K562 (cell line): ENCODE measurements around the gene SNTG2. TPM values are rescaled to one million over a fixed set of nuclear protein-coding genes. Genes with fewer than 3 reads are reported as not detected.

Source experiments
- ATAC-seq: fragments of 200-7000 bp; cut with Tn5 transposase; 3 replicates; pipeline ENCODE4 v1.9.1; 2020; ENCODE audit warnings: moderate library complexity
- BruUV-seq: library from RNA; stranded (reverse); fragments of 400-500 nt; replicated peaks from 2 replicates; lab custom pipeline; 2021; lab: Mats Ljungman, UMichigan
- CTCF ChIA-PET: fragments of 300-600 bp; formaldehyde crosslinking; extraction: SDS; loops from one replicate; lab custom pipeline; 2021; ENCODE audit warnings: low intra/inter-chr PET ratio; lab: Yijun Ruan, JAX
- POLR2A ChIA-PET: fragments of 300-600, 350-650 bp; sonication (Branson Sonifier 250); formaldehyde crosslinking; extraction: SDS; loops from one replicate; lab custom pipeline; 2021; ENCODE audit warnings: antibody characterized with exemption, inconsistent platforms; lab: Yijun Ruan, JAX
- DNase-seq, 4 experiments: peaks; one replicate each; pipeline versions ENCODE4 v3.0.0 to v3.0.0-alpha.2; 2011 to 2018; ENCODE audit warnings: low spot score in 3 of 4, mixed read lengths in 3 of 4; ENCODE audit errors: extremely low read depth in 1 of 4
- FAIRE-seq: peaks from 2 replicates; lab custom pipeline; 2011; peaks lifted over from hg19 to GRCh38; lab: Jason Lieb, UNC
- H2AFZ ChIP-seq: 2 replicates; pipeline ENCODE4 v1.6.0; 2011; ENCODE audit warnings: low read depth, low read length, control low read depth, inconsistent platforms
- H3K27ac ChIP-seq: fragments of 200-600 bp; 3 replicates; pipeline ENCODE4 v1.8.0; 2011; ENCODE audit warnings: low read depth, mild to moderate bottlenecking, control low read depth, inconsistent platforms, low read length, moderate library complexity, mixed read lengths; ENCODE audit errors: extremely low read depth
- H3K27me3 ChIP-seq, 2 experiments: fragments of 300-600 bp in 1 of 2; 2 replicates in 1 of 2; 3 replicates in 1 of 2; pipeline versions ENCODE4 v1.6.0 to v1.8.0; 2011; ENCODE audit warnings: inconsistent platforms in 2 of 2, low read length in 2 of 2, mild to moderate bottlenecking in 1 of 2, mixed read lengths in 1 of 2, moderate library complexity in 1 of 2; ENCODE audit not compliant: control insufficient read depth in 2 of 2, insufficient read depth in 2 of 2
- H3K36me3 ChIP-seq: fragments of 300-600 bp; 3 replicates; pipeline ENCODE4 v1.8.0; 2011; ENCODE audit warnings: mild to moderate bottlenecking, low read length, inconsistent platforms; ENCODE audit not compliant: control insufficient read depth, insufficient read depth
- H3K4me1 ChIP-seq, 2 experiments: fragments of 200-600 bp in 1 of 2; replicated peaks in 1 of 2; 2 replicates in 1 of 2; 3 replicates in 1 of 2; pipeline versions ENCODE4 v1.5.1 to v1.8.0; 2011; ENCODE audit warnings: inconsistent platforms in 2 of 2, low read length in 2 of 2, mild to moderate bottlenecking in 1 of 2, mixed read lengths in 1 of 2, moderate library complexity in 1 of 2; ENCODE audit not compliant: control insufficient read depth in 2 of 2, insufficient read depth in 2 of 2
- H3K4me2 ChIP-seq: 2 replicates; pipeline ENCODE4 v1.6.1; 2011; ENCODE audit warnings: low read length, control low read depth, inconsistent platforms, mixed read lengths; ENCODE audit not compliant: insufficient read depth
- H3K4me3 ChIP-seq: fragments of 200-600 bp; sonication (generic), shearing (Covaris generic); 2 replicates; pipeline ENCODE4 v1.5.1; 2016; ENCODE audit warnings: control low read depth, inconsistent platforms
- H3K79me2 ChIP-seq: fragments of 200-600 bp; 3 replicates; pipeline ENCODE4 v1.8.0; 2011; ENCODE audit warnings: low read length, inconsistent platforms; ENCODE audit not compliant: control insufficient read depth, insufficient read depth
- H3K9ac ChIP-seq, 2 experiments: 2 replicates each; pipeline versions ENCODE4 v1.6.0 to v1.6.1; 2011; ENCODE audit warnings: low read depth in 2 of 2, low read length in 2 of 2, control low read depth in 1 of 2, inconsistent platforms in 1 of 2, mild to moderate bottlenecking in 1 of 2, mixed read lengths in 1 of 2; ENCODE audit not compliant: insufficient read depth in 1 of 2
- H3K9me1 ChIP-seq: one replicate; pipeline ENCODE4 v1.6.0; 2011; ENCODE audit warnings: inconsistent platforms, mild to moderate bottlenecking, low read length, moderate library complexity; ENCODE audit not compliant: control insufficient read depth, insufficient read depth
- H3K9me3 ChIP-seq: replicated peaks from 2 replicates; pipeline ENCODE4 v1.5.1; 2011; ENCODE audit warnings: low read depth, low read length, inconsistent platforms; ENCODE audit not compliant: control insufficient read depth, insufficient read depth
- H4K20me1 ChIP-seq: replicated peaks from 2 replicates; pipeline ENCODE4 v1.6.1; 2011; ENCODE audit warnings: low read length, inconsistent platforms, mixed read lengths; ENCODE audit not compliant: control insufficient read depth, insufficient read depth
- ARNT ChIP-seq, 2 experiments: fragments of 450-650 bp; IDR thresholded peaks; 2 replicates each; pipeline ENCODE4 v1.6.1; 2016; ENCODE audit warnings: mild to moderate bottlenecking in 1 of 2
- FOXJ2 ChIP-seq: fragments of 200-800 bp; sonication (Bioruptor generic); IDR thresholded peaks from 2 replicates; pipeline ENCODE4 v1.6.1; 2016; ENCODE audit warnings: missing genetic modification characterization, missing compliant biosample characterization
- FOXP4 ChIP-seq: sonication (generic); formaldehyde crosslinking; IDR thresholded peaks from 2 replicates; pipeline ENCODE4 v1.8.0; 2022; ENCODE audit warnings: mild to moderate bottlenecking, missing genetic modification reagents, borderline replicate concordance
- GTF2B ChIP-seq: IDR thresholded peaks from 2 replicates; pipeline ENCODE4 v1.6.1; 2011; ENCODE audit not compliant: insufficient read length; ENCODE audit errors: extremely low read depth
- HEY1 ChIP-seq: fragments of 250-450 bp; sonication (Bioruptor Pico); IDR thresholded peaks from 2 replicates; pipeline ENCODE4 v1.5.0; 2020; ENCODE audit warnings: mild to moderate bottlenecking, moderate library complexity, borderline replicate concordance
- HIVEP1 ChIP-seq: fragments of 250-450 bp; sonication (Bioruptor Pico); IDR thresholded peaks from 2 replicates; pipeline ENCODE4 v1.4.0; 2020; ENCODE audit warnings: mild to moderate bottlenecking
- HMG20A ChIP-seq: fragments of 450-650 bp; formaldehyde crosslinking; conservative IDR thresholded peaks from 2 replicates; pipeline ENCODE4 v1.4.0; 2020; ENCODE audit warnings: mild to moderate bottlenecking, mixed read lengths
- MED1 ChIP-seq: sonication (generic); formaldehyde crosslinking; IDR thresholded peaks from 2 replicates; pipeline ENCODE4 v1.8.1; 2023; ENCODE audit warnings: missing genetic modification reagents, borderline replicate concordance
- NR0B1 ChIP-seq: fragments of 450-650 bp; IDR thresholded peaks from one replicate; pipeline ENCODE4 v1.6.1; 2018; ENCODE audit warnings: mild to moderate bottlenecking, moderate library complexity; ENCODE audit not compliant: partially characterized antibody
- PHF21A ChIP-seq: fragments of 450-650 bp; IDR thresholded peaks from 2 replicates; pipeline ENCODE4 v1.6.1; 2017; ENCODE audit warnings: low read depth, borderline replicate concordance
- SRSF7 ChIP-seq: fragments of 200-400 bp; formaldehyde crosslinking; optimal IDR thresholded peaks from 2 replicates; pipeline ENCODE3; 2017; ENCODE audit warnings: mild to moderate bottlenecking, low read depth, low read length
- TAF1 ChIP-seq: IDR thresholded peaks from 2 replicates; pipeline ENCODE4 v1.6.1; 2011; ENCODE audit warnings: mild to moderate bottlenecking, low read length, moderate library complexity; ENCODE audit not compliant: insufficient read depth, control insufficient read depth, severe bottlenecking; ENCODE audit errors: extremely low read depth
- TEAD2 ChIP-seq: fragments of 450-650 bp; IDR thresholded peaks from 2 replicates; pipeline ENCODE4 v1.6.1; 2016; ENCODE audit warnings: missing genetic modification characterization, control low read depth, missing compliant biosample characterization
- XRCC4 ChIP-seq: IDR thresholded peaks from one replicate; pipeline ENCODE4 v1.6.1; 2011; ENCODE audit not compliant: insufficient read depth, insufficient read length; ENCODE audit errors: extremely low read depth
- ZBTB1 ChIP-seq: sonication (generic); formaldehyde crosslinking; IDR thresholded peaks from 2 replicates; pipeline ENCODE4 v1.8.1; 2023; ENCODE audit warnings: missing genetic modification reagents, low read depth, mild to moderate bottlenecking, borderline replicate concordance
- ZKSCAN1 ChIP-seq: fragments of 150-350 bp; IDR thresholded peaks from 2 replicates; pipeline ENCODE4 v1.6.1; 2016; ENCODE audit warnings: low read depth, low read length
- ZNF274 ChIP-seq: IDR thresholded peaks from 2 replicates; pipeline ENCODE4 v1.6.1; 2011; ENCODE audit warnings: low read depth, mild to moderate bottlenecking, low read length, moderate library complexity, borderline replicate concordance
- ZNF561 ChIP-seq: fragments of 450-650 bp; formaldehyde crosslinking; conservative IDR thresholded peaks from 2 replicates; pipeline ENCODE4 v1.4.0; 2020; ENCODE audit warnings: mild to moderate bottlenecking, moderate library complexity
- ZNF584 ChIP-seq: fragments of 200-800 bp; sonication (Bioruptor generic); IDR thresholded peaks from 2 replicates; pipeline ENCODE4 v1.6.1; 2016; ENCODE audit warnings: low read depth, mild to moderate bottlenecking, missing genetic modification characterization, missing compliant biosample characterization
- ZNF699 ChIP-seq: fragments of 250-450 bp; sonication (Bioruptor Pico); IDR thresholded peaks from 2 replicates; pipeline ENCODE4 v1.8.0; 2021; ENCODE audit warnings: mild to moderate bottlenecking, moderate library complexity; ENCODE audit not compliant: insufficient replicate concordance
- WGBS: fragments of 100-300 bp; shearing (Covaris generic); methylation state at CpG from one replicate; pipeline ENCODE4 v1.1.6; 2016; ENCODE audit warnings: low coverage, mixed read lengths; ENCODE audit not compliant: insufficient coverage; ENCODE audit errors: missing lambda C conversion rate; 5-methylcytosine and 5-hydroxymethylcytosine counted together
- in situ Hi-C: fragments of 300-500 bp; cut with MboI; formaldehyde crosslinking; loops from 4 replicates; pipeline ENCODE4 v1.15.0; 2018; ENCODE audit warnings: inconsistent platforms, mixed read lengths
- intact Hi-C: fragments of 100-400 bp; cut with micrococcal nuclease; formaldehyde crosslinking; loops from 2 replicates; pipeline ENCODE4 v1.14.2; 2022
- polyA plus RNA-seq, 8 experiments: library from polyadenylated mRNA; depleted of rRNA in 4 of 8; stranded (reverse) in 5 of 8; unstranded in 3 of 8; fragments of >200 nt; fragmentation: Nextera tagmentation in 2 of 8; fragmentation: Illumina TruSeq in 1 of 8; extraction: Ambion mirVana in 2 of 8; extraction: Trizol in 1 of 8; gene quantifications; 2 replicates each; pipeline versions ENCODE4 v1.2.1 to v1.2.3, GENCODE V29; 2011 to 2014; ENCODE audit warnings: inconsistent platforms in 1 of 8, missing spikeins in 1 of 8
- total RNA-seq, 7 experiments: library from RNA; depleted of rRNA in 6 of 7; stranded (reverse); fragments of >200 nt in 6 of 7; fragmentation: Illumina TruSeq in 2 of 7; extraction: Trizol in 2 of 7; gene quantifications; 2 replicates each; pipeline versions ENCODE4 v1.2.1 to v1.2.3, GENCODE V29; 2011 to 2021; ENCODE audit warnings: low replicate concordance in 1 of 7

SNTG2 gene
- total and polyA plus RNA-seq, 9 of the 15 experiments (the other 6 are each of a cell fraction or from before 2014, with no cell fraction given), result not detected

GRCh38 chr2:1024981-1025380, 74.3 kb downstream of the SNTG2 start (continued):
- TF ChIP-seq HIVEP1 (CRISPR knock-in tag), result no peak
- no peak for TF ChIP-seq ZNF274
- TF ChIP-seq SRSF7, result no peak
- no peak for TF ChIP-seq ZNF699
- no peak for TF ChIP-seq PHF21A
- TF ChIP-seq FOXJ2 (tag), result no peak
- TF ChIP-seq HEY1 (CRISPR knock-in tag), result no peak

GRCh38 chr2:1026141-1026540, 75.5 kb downstream of the SNTG2 start:
- Histone ChIP-seq H3K9me1 (no peaks in the 10 kb centered on the region), H3K79me2 (no peaks in the 10 kb centered on the region), H3K4me1 (no peaks in the 10 kb centered on the region), H3K9me3 (no peaks in the 10 kb centered on the region), H2AFZ (no peak overlapping the region), H4K20me1 (no peaks in the 10 kb centered on the region), H3K9ac (no peak overlapping the region), H3K36me3 (no peaks in the 10 kb centered on the region), H3K4me3 (no peak overlapping the region), H3K4me2 (no peak overlapping the region), H3K27me3 (no peaks in the 10 kb centered on the region; a peak in 1 of 5 replicates), H3K27ac (no peak overlapping the region)
- ChIA-PET CTCF (no interaction called here), POLR2A (no interaction called here)
- intact Hi-C loops (no loop called here), in situ Hi-C loops (no loop called here)
- FAIRE-seq (no peak), DNase-seq (no peak), ATAC-seq (no peak)
- WGBS, result 0% methylated on average over 4 of the region's 4 CpGs
- BruUV-seq, result no TSS peak
- no peak for TF ChIP-seq ZBTB1 (CRISPR knock-in tag)
- no peak for TF ChIP-seq FOXP4 (CRISPR knock-in tag)
- TF ChIP-seq ZNF584 (CRISPR knock-in tag), result no peak
- TF ChIP-seq NR0B1, result no peak
- TF ChIP-seq HMG20A, result no peak
- no peak for TF ChIP-seq MED1 (CRISPR knock-in tag)
- TF ChIP-seq XRCC4, result no peak
- no peak for TF ChIP-seq ZNF561 (CRISPR knock-in tag)
- TF ChIP-seq GTF2B, result no peak
- no peak for TF ChIP-seq TEAD2 (tag)
- no peak for TF ChIP-seq TAF1
- no peak for TF ChIP-seq ARNT (IDR thresholded peaks at IDR 0.05)
- TF ChIP-seq ZKSCAN1, result no peak
